AG04450 (cell line): ENCODE measurements around the gene CHRD. TPM values are rescaled to one million over a fixed set of nuclear protein-coding genes. Genes with fewer than 3 reads are reported as not detected.
A peak's percentile ranks its signal among the peaks of the same experiment; 100 is the strongest.

Source experiments
- CTCF ChIA-PET: fragments of 300-600, 350-600 bp; formaldehyde crosslinking; extraction: SDS; loops from one replicate; lab custom pipeline; 2022; ENCODE audit warnings: antibody characterized with exemption, inconsistent platforms; lab: Charles Lee
- POLR2A ChIA-PET: fragments of 350-600 bp; formaldehyde crosslinking; extraction: SDS; loops from one replicate; lab custom pipeline; 2021; ENCODE audit warnings: antibody characterized with exemption, inconsistent platforms; lab: Yijun Ruan, JAX
- DNase-seq: peaks from one replicate; pipeline ENCODE4 v3.0.0-alpha.2; 2011; ENCODE audit warnings: low read depth, low spot score
- H3K27ac ChIP-seq: one replicate; pipeline ENCODE4 v1.5.1; 2012; ENCODE audit warnings: low read depth, low read length, control low read depth
- H3K27me3 ChIP-seq: one replicate; pipeline ENCODE4 v1.6.0; 2012; ENCODE audit warnings: low read length; ENCODE audit not compliant: control insufficient read depth, insufficient read depth
- H3K4me3 ChIP-seq: 2 replicates; pipeline ENCODE4 v1.5.1; 2011; ENCODE audit warnings: mild to moderate bottlenecking, low read depth, low read length, control low read depth
- H3K9me3 ChIP-seq: 2 replicates; pipeline ENCODE4 v1.5.1; 2012; ENCODE audit warnings: low read length; ENCODE audit not compliant: control insufficient read depth, insufficient read depth
- polyA plus RNA-seq: library from polyadenylated mRNA; depleted of rRNA; stranded (reverse); fragments of >200 nt; gene quantifications from 2 replicates; pipeline ENCODE4 v1.2.3, GENCODE V29; 2011
- TF ChIP-seq, protein P1 (sequence below): IDR thresholded peaks from 2 replicates; pipeline ENCODE4 v1.5.1; 2011; ENCODE audit warnings: low read depth, low read length, control low read depth, inconsistent platforms

The CHRD gene
- polyA plus RNA-seq, 1 experiment, result 0.12 TPM

DNA sequence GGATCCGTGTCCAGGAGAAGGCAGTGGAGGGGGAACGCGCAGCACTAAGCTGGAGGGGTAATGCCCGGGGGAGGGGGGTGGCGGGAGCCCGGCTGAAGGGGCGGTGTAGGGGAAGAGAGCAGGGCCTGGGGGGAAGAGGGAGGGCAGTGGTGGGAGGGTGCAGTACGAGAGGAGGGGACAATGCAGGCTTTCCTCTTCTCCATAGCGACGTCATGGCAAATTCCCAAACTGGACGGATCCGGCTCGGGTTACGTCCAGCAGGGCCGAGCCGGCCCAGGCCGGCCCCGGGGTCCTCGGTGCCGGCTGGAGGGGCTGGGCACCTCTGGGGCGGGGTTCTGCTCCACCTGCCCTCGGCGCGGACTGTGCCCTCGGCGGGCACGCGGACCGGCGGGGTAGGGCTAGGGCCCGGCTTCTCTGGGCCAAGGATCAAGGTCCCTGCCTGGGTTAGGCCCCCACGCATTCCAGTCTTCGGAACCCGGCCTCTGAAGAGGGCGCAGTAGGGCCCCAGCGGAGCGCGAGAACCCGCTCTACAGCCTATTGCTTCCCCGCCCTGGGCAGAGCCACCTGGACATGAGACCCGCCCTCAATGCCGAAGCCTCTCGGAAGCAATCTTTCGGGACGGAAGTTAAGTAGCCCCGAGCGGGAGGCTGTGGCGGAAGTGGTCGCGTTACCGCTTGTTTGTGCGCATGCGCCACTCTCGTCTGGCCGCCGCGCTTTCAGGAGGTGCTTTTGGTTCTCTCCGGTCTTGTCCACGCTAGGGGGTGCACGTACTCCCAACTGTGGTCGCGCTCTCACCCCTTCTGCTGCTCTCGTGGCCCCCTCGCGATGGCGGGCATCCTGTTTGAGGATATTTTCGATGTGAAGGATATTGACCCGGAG lies 16.9 kb upstream of the CHRD start:
- peak; percentile 95 for DNase-seq
- TF ChIP-seq, protein P1, sequence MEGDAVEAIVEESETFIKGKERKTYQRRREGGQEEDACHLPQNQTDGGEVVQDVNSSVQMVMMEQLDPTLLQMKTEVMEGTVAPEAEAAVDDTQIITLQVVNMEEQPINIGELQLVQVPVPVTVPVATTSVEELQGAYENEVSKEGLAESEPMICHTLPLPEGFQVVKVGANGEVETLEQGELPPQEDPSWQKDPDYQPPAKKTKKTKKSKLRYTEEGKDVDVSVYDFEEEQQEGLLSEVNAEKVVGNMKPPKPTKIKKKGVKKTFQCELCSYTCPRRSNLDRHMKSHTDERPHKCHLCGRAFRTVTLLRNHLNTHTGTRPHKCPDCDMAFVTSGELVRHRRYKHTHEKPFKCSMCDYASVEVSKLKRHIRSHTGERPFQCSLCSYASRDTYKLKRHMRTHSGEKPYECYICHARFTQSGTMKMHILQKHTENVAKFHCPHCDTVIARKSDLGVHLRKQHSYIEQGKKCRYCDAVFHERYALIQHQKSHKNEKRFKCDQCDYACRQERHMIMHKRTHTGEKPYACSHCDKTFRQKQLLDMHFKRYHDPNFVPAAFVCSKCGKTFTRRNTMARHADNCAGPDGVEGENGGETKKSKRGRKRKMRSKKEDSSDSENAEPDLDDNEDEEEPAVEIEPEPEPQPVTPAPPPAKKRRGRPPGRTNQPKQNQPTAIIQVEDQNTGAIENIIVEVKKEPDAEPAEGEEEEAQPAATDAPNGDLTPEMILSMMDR, result peak; percentile 73
- peak overlapping the region; percentile 81 for H3K4me3 ChIP-seq
- no peaks in the 10 kb centered on the region for H3K27me3 ChIP-seq
- H3K9me3 ChIP-seq, result no peaks in the 10 kb centered on the region
- peak overlapping the region; percentile 97 for H3K27ac ChIP-seq
- ChIA-PET POLR2A (interaction anchor here (0.6 to 1.3 kb wide), 5 partner anchors 12 to 187 kb away, joined by 3 to 7 read pairs (median 3); no protein-coding TSS in a partner anchor), CTCF (interaction anchor here (0.6 to 1.8 kb wide), 4 partner anchors 9 to 465 kb away, joined by 3 to 12 read pairs (median 6); no protein-coding TSS in a partner anchor)

DNA sequence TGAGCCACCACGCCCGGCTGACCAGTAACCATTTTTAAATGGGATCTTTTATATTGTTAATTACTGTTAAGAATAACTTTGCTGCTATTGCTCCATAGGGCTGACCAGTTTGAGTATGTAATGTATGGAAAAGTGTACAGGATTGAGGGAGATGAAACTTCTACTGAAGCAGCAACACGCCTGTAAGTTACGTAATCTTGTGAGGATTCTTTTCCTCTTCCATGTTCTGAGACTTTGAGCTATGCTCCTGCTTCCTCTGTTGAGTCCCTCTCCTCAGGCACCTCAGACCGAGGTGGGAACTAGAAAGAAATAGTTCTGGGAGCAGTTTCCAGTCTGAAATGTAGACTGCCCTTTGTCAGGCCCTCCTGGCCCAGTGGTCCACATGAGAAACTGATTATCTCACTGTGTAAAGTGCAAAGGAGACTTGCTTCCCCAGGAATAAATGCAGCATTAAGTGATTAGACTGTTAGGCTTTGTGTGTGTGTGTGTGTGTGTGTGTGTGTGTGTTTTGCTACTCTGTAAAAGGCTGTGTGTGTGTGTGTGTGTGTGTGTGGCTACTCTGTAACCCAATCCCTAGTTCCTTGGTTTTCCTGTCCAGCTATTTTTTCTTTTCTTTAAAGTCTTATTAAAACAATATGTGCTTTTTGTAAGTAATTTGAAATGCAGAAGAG lies 13.1 kb upstream of the CHRD start:
- no peak overlapping the region for H3K27ac ChIP-seq
- TF ChIP-seq, protein P1, result no peak
- DNase-seq, result no peak
- ChIA-PET CTCF (interaction anchor here (2.3 to 10.4 kb wide), 2 partner anchors 147 to 174 kb away, joined by 8 to 215 read pairs; no protein-coding TSS in a partner anchor), POLR2A (no interaction called here)
- no peaks in the 10 kb centered on the region for H3K27me3 ChIP-seq
- H3K9me3 ChIP-seq, result no peaks in the 10 kb centered on the region
- H3K4me3 ChIP-seq, result no peak overlapping the region

DNA sequence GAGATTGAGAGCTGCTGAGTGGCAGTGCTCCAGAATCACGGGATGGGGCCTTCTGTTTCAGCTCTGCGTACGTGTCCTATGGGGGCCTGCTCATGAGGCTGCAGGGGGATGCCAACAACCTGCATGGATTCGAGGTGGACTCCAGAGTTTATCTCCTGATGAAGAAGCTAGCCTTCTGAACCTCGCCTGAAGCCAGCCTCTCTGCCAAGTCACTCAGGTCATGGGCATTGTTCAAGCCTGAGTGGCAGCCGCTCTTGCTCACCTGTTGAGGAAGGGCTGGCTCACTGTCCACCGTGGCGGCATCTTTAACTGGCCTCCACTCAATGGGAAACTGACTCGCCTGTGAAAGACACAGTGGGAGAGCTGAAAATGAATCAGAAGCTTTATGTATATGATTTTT lies 11.7 kb upstream of the CHRD start:
- TF ChIP-seq, protein P1, result no peak
- no peak overlapping the region for H3K4me3 ChIP-seq
- POLR2A ChIA-PET, result interaction anchor here (0.6 to 0.9 kb wide), 2 partner anchors 12 to 172 kb away, joined by 3 to 4 read pairs; no protein-coding TSS in a partner anchor
- H3K27ac ChIP-seq, result peak overlapping the region; percentile 11
- no peak for DNase-seq
- peaks cover 8% of the 10 kb centered on the region for H3K27me3 ChIP-seq
- H3K9me3 ChIP-seq, result no peaks in the 10 kb centered on the region
- CTCF ChIA-PET, result interaction anchor here (1.1 to 10.4 kb wide), 3 partner anchors 91 to 173 kb away, joined by 3 to 215 read pairs (median 4); no protein-coding TSS in a partner anchor

DNA sequence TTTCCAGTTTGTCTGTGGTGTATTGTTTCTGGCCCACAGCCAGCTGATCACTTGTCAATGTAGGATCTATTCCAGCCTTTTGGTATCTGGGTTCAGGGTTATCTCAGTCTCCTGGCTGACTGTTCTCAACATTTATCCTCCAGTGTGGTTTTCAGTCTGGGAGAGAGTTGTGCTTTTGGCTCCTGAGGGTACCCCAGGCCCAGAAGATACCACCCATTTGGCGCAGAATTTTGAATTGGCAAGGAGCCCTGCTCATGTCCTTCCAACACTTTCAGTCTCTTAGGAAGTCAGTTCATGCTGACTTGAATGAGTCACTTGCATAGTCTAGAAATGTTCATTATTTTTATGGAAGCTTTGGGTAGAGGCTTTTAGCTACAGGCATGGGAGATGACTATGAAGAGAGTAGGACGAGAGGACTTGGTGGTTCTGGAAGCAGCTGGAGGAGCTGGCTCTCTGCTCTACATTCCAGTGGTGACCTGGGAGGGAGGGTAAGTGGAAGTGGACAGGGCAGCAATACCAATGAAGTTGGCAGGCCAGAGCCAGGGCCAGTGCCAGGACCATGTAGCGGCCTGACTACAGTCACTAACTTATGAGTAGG lies 11.2 kb upstream of the CHRD start:
- CTCF ChIA-PET, result interaction anchor here (0.5 to 10.4 kb wide), 5 partner anchors 91 to 172 kb away, joined by 3 to 215 read pairs (median 3); no protein-coding TSS in a partner anchor

More for the DNA sequence above, 11.2 kb upstream of the CHRD start:
- Histone ChIP-seq H3K9me3 (no peaks in the 10 kb centered on the region), H3K4me3 (no peak overlapping the region), H3K27me3 (peaks cover 12% of the 10 kb centered on the region), H3K27ac (peak overlapping the region; percentile 31)
- TF ChIP-seq, protein P1, result no peak
- DNase-seq, result no peak
- POLR2A ChIA-PET, result interaction anchor here (0.9 kb wide), 1 partner anchor 172 kb away, joined by 3 read pairs; no protein-coding TSS in a partner anchor
